ENCODE data around the gene PIP5K1C. TPM values are rescaled to one million over a fixed set of nuclear protein-coding genes. Genes with fewer than 3 reads are reported as not detected.

PIP5K1C gene
- total RNA-seq, 6 experiments from 2014 or later = 73.8 to 95.6 (median 78.7) TPM

DNA sequence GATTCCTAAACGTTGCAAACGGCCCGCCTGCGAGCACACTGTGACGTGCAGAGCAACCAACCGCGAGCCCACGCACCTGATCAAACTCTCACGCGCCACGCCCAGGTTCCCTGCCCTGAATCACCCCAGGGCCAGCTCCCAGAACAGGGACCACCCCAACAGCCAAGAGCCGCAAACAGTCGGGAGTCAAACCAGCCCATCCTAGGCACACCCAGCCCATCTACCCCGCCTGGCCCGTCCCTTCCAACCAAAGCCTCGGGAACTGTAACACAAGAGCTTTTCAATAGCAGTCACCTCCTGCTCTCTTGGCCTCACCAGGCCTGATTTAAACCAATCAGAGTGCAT lies 8.9 kb downstream of the PIP5K1C start:
- no peaks in the 10 kb centered on the region for H3K9me3 Mint-ChIP-seq
- TF ChIP-seq CTCF (IDR thresholded peaks at IDR 0.05) = no peak
- no peaks in the 10 kb centered on the region for H3K27me3 Mint-ChIP-seq (ENCODE audit: insufficient read depth)
- no peak for DNase-seq
- no peak overlapping the region for H3K27ac Mint-ChIP-seq
- no peaks in the 10 kb centered on the region; the same call in 1 of the 2 replicates for H3K4me1 Mint-ChIP-seq (ENCODE audit: low read depth)
- H3K36me3 Mint-ChIP-seq (ENCODE audit: low read depth) = peaks cover 17% of the 10 kb centered on the region
- H3K4me3 Mint-ChIP-seq = no peak overlapping the region

DNA sequence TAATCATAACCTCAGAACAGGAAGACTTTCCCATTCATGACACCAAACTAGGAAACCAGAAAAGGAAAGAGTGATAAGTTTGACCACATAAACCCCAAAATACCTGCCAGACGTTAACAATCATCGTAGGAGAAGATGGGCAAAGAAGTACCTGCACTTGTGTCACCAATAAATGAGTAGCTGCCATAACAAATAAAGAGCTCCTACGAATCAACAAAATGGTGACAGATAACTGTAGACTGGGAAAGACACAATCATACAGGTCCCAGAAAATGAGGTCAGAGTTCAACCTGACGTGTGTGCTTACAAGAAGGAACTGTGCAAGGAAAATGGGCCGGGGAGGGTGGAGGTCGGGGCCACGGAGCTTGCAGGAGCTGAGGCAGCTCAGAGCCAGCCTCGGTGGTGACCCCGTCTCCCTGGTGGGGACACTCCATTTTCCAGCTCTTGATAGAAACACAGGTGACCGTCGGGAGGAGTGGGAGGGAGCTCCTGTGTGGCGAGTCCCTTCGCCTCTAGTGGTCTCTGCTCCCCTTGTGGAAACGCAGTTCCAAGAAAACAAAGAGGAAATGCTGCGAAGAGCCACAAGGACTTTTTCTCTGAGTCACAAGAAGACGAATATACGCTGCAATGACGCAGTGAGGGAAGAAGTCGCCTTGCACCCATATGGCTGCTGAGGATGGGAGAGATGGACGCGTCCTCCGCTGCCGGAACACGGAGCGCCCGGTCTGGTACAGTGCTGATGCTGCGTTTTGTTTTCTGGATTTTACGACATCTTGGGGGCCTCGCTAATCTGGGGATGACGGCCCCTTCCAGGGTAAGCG lies 9.5 kb downstream of the PIP5K1C start:
- Mint-ChIP-seq H3K9me3 (no peaks in the 10 kb centered on the region), H3K27me3 (ENCODE audit: insufficient read depth) (no peaks in the 10 kb centered on the region), H3K4me3 (no peak overlapping the region), H3K27ac (no peak overlapping the region), H3K4me1 (ENCODE audit: low read depth) (no peaks in the 10 kb centered on the region; the same call in 1 of the 2 replicates), H3K36me3 (ENCODE audit: low read depth) (peaks cover 17% of the 10 kb centered on the region)
- TF ChIP-seq CTCF (IDR thresholded peaks at IDR 0.05) = no peak
- DNase-seq = no peak

- H3K36me3 Mint-ChIP-seq (ENCODE audit: low read depth) = peaks cover 32% of the 10 kb centered on the region
- no peak overlapping the region for H3K27ac Mint-ChIP-seq
- DNase-seq = no peak
- H3K4me1 Mint-ChIP-seq (ENCODE audit: low read depth) = peaks cover 12% of the 10 kb centered on the region
- H3K4me3 Mint-ChIP-seq = no peak overlapping the region
- no peak for TF ChIP-seq CTCF (IDR thresholded peaks at IDR 0.05)
- peaks cover 11% of the 10 kb centered on the region for H3K9me3 Mint-ChIP-seq
- H3K27me3 Mint-ChIP-seq (ENCODE audit: insufficient read depth) = no peaks in the 10 kb centered on the region
These were observed 12.2 kb downstream of the PIP5K1C start for GRCh38 chr19:3687774-3688706.

- DNase-seq = no peak
- no peak overlapping the region for H3K4me3 Mint-ChIP-seq
These were observed 12.9 kb downstream of the PIP5K1C start for GRCh38 chr19:3687393-3687773.

More at GRCh38 chr19:3687393-3687773, 12.9 kb downstream of the PIP5K1C start:
- no peak for TF ChIP-seq CTCF (IDR thresholded peaks at IDR 0.05)
- H3K9me3 Mint-ChIP-seq = peaks cover 11% of the 10 kb centered on the region
- no peaks in the 10 kb centered on the region for H3K27me3 Mint-ChIP-seq (ENCODE audit: insufficient read depth)
- peaks cover 15% of the 10 kb centered on the region for H3K4me1 Mint-ChIP-seq (ENCODE audit: low read depth)
- peaks cover 32% of the 10 kb centered on the region for H3K36me3 Mint-ChIP-seq (ENCODE audit: low read depth)
- H3K27ac Mint-ChIP-seq = no peak overlapping the region
